Tibial nerve (tissue), 4 donors: ENCODE results near the gene OR4D1. TPM values are rescaled to one million over a fixed set of nuclear protein-coding genes. Genes with fewer than 3 reads are reported as not detected.
"Not testable (repeated sequence)": the region's sequence is repeated elsewhere in the genome, so short reads cannot be mapped to it uniquely, and the experiment has no call there.

Experiments
- DNase-seq, 2 donors: peaks; one replicate each; pipeline ENCODE4 v3.0.0-alpha.2; 2019; ENCODE audit warnings: low spot score in 2 of 2
- H3K27ac ChIP-seq, 4 donors: fragments of 200-600 bp; sonication (generic) in 3 of 4; one replicate each; pipeline ENCODE4 v1.5.1; 2017 to 2019; ENCODE audit warnings: mild to moderate bottlenecking in 1 of 4
- H3K27me3 ChIP-seq, 2 donors: fragments of 200-600 bp; sonication (generic) in 1 of 2; one replicate each; pipeline versions ENCODE4 v1.5.1 to v1.6.0; 2017 to 2019
- H3K36me3 ChIP-seq, 3 donors: fragments of 200-600 bp; sonication (generic); one replicate each; pipeline ENCODE4 v1.5.1; 2018 to 2019
- H3K4me1 ChIP-seq, 4 donors: fragments of 200-600 bp; sonication (generic) in 3 of 4; one replicate each; pipeline ENCODE4 v1.5.1; 2017 to 2019
- H3K4me3 ChIP-seq, 4 donors: fragments of 200-600 bp; sonication (generic) in 3 of 4; one replicate each; pipeline ENCODE4 v1.5.1; 2017 to 2019; ENCODE audit warnings: mild to moderate bottlenecking in 1 of 4, moderate library complexity in 1 of 4
- H3K9me3 ChIP-seq, 4 donors: fragments of 200-600 bp; sonication (generic) in 3 of 4; one replicate each; pipeline ENCODE4 v1.5.1; 2017 to 2019
- CTCF ChIP-seq, 5 experiments: fragments of 200-600 bp in 3 of 5; fragments of 450-650 bp in 2 of 5; sonication (generic) in 3 of 5; IDR thresholded peaks; one replicate each; pipeline ENCODE4 v1.5.1; 2016 to 2019; ENCODE audit warnings: antibody characterized with exemption in 5 of 5, mild to moderate bottlenecking in 3 of 5, moderate library complexity in 2 of 5
- EP300 ChIP-seq, 2 donors: sonication (generic); formaldehyde crosslinking; IDR thresholded peaks; one replicate each; pipeline ENCODE4 v1.6.1; 2017; ENCODE audit warnings: antibody characterized with exemption in 2 of 2, mild to moderate bottlenecking in 1 of 2
- POLR2A ChIP-seq, 2 donors: fragments of 450-650 bp; IDR thresholded peaks; one replicate each; pipeline ENCODE4 v1.6.1; 2017; ENCODE audit warnings: antibody characterized with exemption in 2 of 2, mild to moderate bottlenecking in 2 of 2, moderate library complexity in 2 of 2
- WGBS, 2 donors: methylation state at CpG; one replicate each; pipeline ENCODE4 v1.1.5; 2018; 5-methylcytosine and 5-hydroxymethylcytosine counted together
- total RNA-seq, 4 donors: library from RNA; depleted of rRNA; stranded (reverse); fragments of >200 nt; gene quantifications; one replicate each; pipeline ENCODE4 v1.1.0, GENCODE V29; 2016

The OR4D1 gene
- total RNA-seq, 4 donors from 2014 or later = not detected

- H3K27me3 ChIP-seq = no peaks in the 10 kb centered on the region
- no peak overlapping the region for H3K27ac ChIP-seq
- H3K4me1 ChIP-seq = no peaks in the 10 kb centered on the region
- TF ChIP-seq CTCF (IDR thresholded peaks at IDR 0.05) (no peak), EP300 (IDR thresholded peaks at IDR 0.05) (no peak), POLR2A (IDR thresholded peaks at IDR 0.05) (no peak)
- no peaks in the 10 kb centered on the region for H3K9me3 ChIP-seq
- no peak overlapping the region for H3K4me3 ChIP-seq
- DNase-seq = no peak
- 60 to 64% methylated on average over 3 of the region's 3 CpGs for WGBS, 2 donors
- no peaks in the 10 kb centered on the region for H3K36me3 ChIP-seq
Observed at GRCh38 chr17:58119491-58119890, 28.7 kb upstream of the OR4D1 start.

GRCh38 chr17:58120195-58120822 is 27.9 kb upstream of the OR4D1 start:
- Histone ChIP-seq H3K27me3 (no peaks in the 10 kb centered on the region), H3K4me1 (no peaks in the 10 kb centered on the region), H3K9me3 (no peaks in the 10 kb centered on the region), H3K36me3 (no peaks in the 10 kb centered on the region), H3K4me3 (no peak overlapping the region), H3K27ac (no peak overlapping the region)
- DNase-seq = peak in 1 of 2 donors; percentile 58
- TF ChIP-seq EP300 (IDR thresholded peaks at IDR 0.05) (no peak), POLR2A (IDR thresholded peaks at IDR 0.05) (no peak)
- WGBS, 2 donors = 21 to 23% methylated on average over 7 of the region's 7 CpGs

GRCh38 chr17:58121925-58122324 is 26.3 kb upstream of the OR4D1 start:
- no peaks in the 10 kb centered on the region for H3K36me3 ChIP-seq
- no peak overlapping the region for H3K27ac ChIP-seq
- H3K9me3 ChIP-seq = no peaks in the 10 kb centered on the region
- no peak overlapping the region for H3K4me3 ChIP-seq
- 35 to 56% methylated on average over 5 of the region's 5 CpGs for WGBS, 2 donors
- H3K27me3 ChIP-seq = peaks cover 0 to 8% of the 10 kb centered on the region in 2 donors
- no peak for DNase-seq
- H3K4me1 ChIP-seq = no peaks in the 10 kb centered on the region
- TF ChIP-seq EP300 (IDR thresholded peaks at IDR 0.05) (no peak), POLR2A (IDR thresholded peaks at IDR 0.05) (no peak), CTCF (IDR thresholded peaks at IDR 0.05) (no peak)

- WGBS, 2 donors = 59 to 62% methylated on average over 1 of the region's 1 CpG
- H3K27ac ChIP-seq = no peak overlapping the region
- H3K27me3 ChIP-seq = peaks cover 0 to 21% of the 10 kb centered on the region in 2 donors
- H3K36me3 ChIP-seq = no peaks in the 10 kb centered on the region
- H3K9me3 ChIP-seq = no peaks in the 10 kb centered on the region
- DNase-seq = no peak
- H3K4me1 ChIP-seq = no peaks in the 10 kb centered on the region
- TF ChIP-seq CTCF (IDR thresholded peaks at IDR 0.05) (no peak), EP300 (IDR thresholded peaks at IDR 0.05) (no peak), POLR2A (IDR thresholded peaks at IDR 0.05) (no peak)
- H3K4me3 ChIP-seq = no peak overlapping the region
Observed at GRCh38 chr17:58127846-58128245, 20.3 kb upstream of the OR4D1 start.

GRCh38 chr17:58132697-58133096 is 15.5 kb upstream of the OR4D1 start:
- peaks cover 0 to 11% of the 10 kb centered on the region in 2 donors for H3K27me3 ChIP-seq
- peaks cover 0 to 18% (median 0%) of the 10 kb centered on the region in 4 donors for H3K9me3 ChIP-seq
- not testable (repeated sequence) for DNase-seq, H3K4me3 ChIP-seq, H3K27ac ChIP-seq, H3K36me3 ChIP-seq, H3K4me1 ChIP-seq
- 93 to 94% methylated on average over 5 of the region's 5 CpGs for WGBS, 2 donors

- WGBS, 2 donors = 29 to 35% methylated on average over 8 of the region's 8 CpGs
- TF ChIP-seq CTCF (IDR thresholded peaks at IDR 0.05) (no peak), POLR2A (IDR thresholded peaks at IDR 0.05) (no peak), EP300 (IDR thresholded peaks at IDR 0.05) (no peak)
Observed at GRCh38 chr17:58136669-58137279, 11.4 kb upstream of the OR4D1 start.

More at GRCh38 chr17:58136669-58137279, 11.4 kb upstream of the OR4D1 start:
- Histone ChIP-seq H3K4me1 (no peaks in the 10 kb centered on the region), H3K4me3 (no peak overlapping the region), H3K36me3 (no peaks in the 10 kb centered on the region), H3K27me3 (peaks cover 0 to 7% of the 10 kb centered on the region in 2 donors), H3K9me3 (peaks cover 0 to 18% (median 0%) of the 10 kb centered on the region in 4 donors), H3K27ac (no peak overlapping the region)
- no peak for DNase-seq
